B cell (primary cell): Measurements from ENCODE around the gene ORM1. TPM values are rescaled to one million over a fixed set of nuclear protein-coding genes. Genes with fewer than 3 reads are reported as not detected.

Experiments used
- polyA plus RNA-seq: library from polyadenylated mRNA; depleted of rRNA; stranded (reverse); fragments of >200 nt; gene quantifications from 2 replicates; pipeline ENCODE4 v1.2.3, GENCODE V29; 2012
- total RNA-seq, 2 donors: library from RNA; stranded (reverse); fragments of 120-200 nt in 1 of 2; gene quantifications; 1 replicate in 1 of 2; 2 replicates in 1 of 2; pipeline versions ENCODE4 v1.2.3 to v1.2.4, GENCODE V29; 2013 to 2022

Gene ORM1
- total and polyA plus RNA-seq, 2 donors (not counting 1 experiment from before 2014, with no cell fraction given), result 0.13 TPM; not detected in 1

Other genes starting within 250 kb of the ORM1 start
- not detected in 2 replicates for gene AMBP, start 244.8 kb upstream of the ORM1 start, total RNA-seq
- gene AMBP, start 244.8 kb upstream of the ORM1 start, polyA plus RNA-seq, result not detected in 2 replicates
- gene KIF12, start 223.8 kb upstream of the ORM1 start, total RNA-seq, result not detected in 2 replicates
- gene KIF12, start 223.8 kb upstream of the ORM1 start, polyA plus RNA-seq, result not detected in 2 replicates
- gene COL27A1, start 167.6 kb upstream of the ORM1 start, total RNA-seq, result 0.27 TPM in 2 replicates
- gene COL27A1, start 167.6 kb upstream of the ORM1 start, polyA plus RNA-seq, result 0.16 and 0.59 TPM in 2 replicates
- not detected in 2 replicates for gene ORM2, start 6.8 kb downstream of the ORM1 start, total RNA-seq
- not detected in 2 replicates for gene ORM2, start 6.8 kb downstream of the ORM1 start, polyA plus RNA-seq
- 407 and 434 TPM in 2 replicates for gene AKNA, start 64.9 kb downstream of the ORM1 start, total RNA-seq
- 178 and 181 TPM in 2 replicates for gene AKNA, start 64.9 kb downstream of the ORM1 start, polyA plus RNA-seq
- gene WHRN, start 182.4 kb downstream of the ORM1 start, total RNA-seq, result 95.7 and 96.6 TPM in 2 replicates
- 19.2 and 19.4 TPM in 2 replicates for gene WHRN, start 182.4 kb downstream of the ORM1 start, polyA plus RNA-seq